Heart left ventricle (tissue), 16 donors: ENCODE results near the gene FAM240A. TPM values are rescaled to one million over a fixed set of nuclear protein-coding genes. Genes with fewer than 3 reads are reported as not detected.

Experiments used
- ATAC-seq, 4 donors: fragments of 200-7000 bp; cut with Tn5 transposase; one replicate each; pipeline ENCODE4 v1.9.1; 2020 to 2022; ENCODE audit warnings: moderate library complexity in 4 of 4, mild to moderate bottlenecking in 3 of 4, moderate number of reproducible peaks in 1 of 4
- DNase-seq, 5 donors: peaks; one replicate each; pipeline ENCODE4 v3.0.0-alpha.2; 2020
- H3K27ac ChIP-seq, 12 donors: fragments of 200-600 bp; sonication (generic) in 4 of 12; one replicate each; pipeline versions ENCODE4 v1.5.0 to v1.8.0; 2016 to 2022; ENCODE audit warnings: mild to moderate bottlenecking in 2 of 12
- H3K27me3 ChIP-seq, 9 donors: fragments of 200-600 bp; sonication (generic) in 2 of 9; one replicate each; pipeline versions ENCODE4 v1.5.1 to v1.8.0; 2016 to 2022; ENCODE audit warnings: mild to moderate bottlenecking in 3 of 9
- H3K36me3 ChIP-seq, 9 donors: fragments of 200-600 bp; sonication (generic) in 2 of 9; one replicate each; pipeline versions ENCODE4 v1.5.0 to v1.8.0; 2018 to 2022; ENCODE audit warnings: mild to moderate bottlenecking in 2 of 9
- H3K4me1 ChIP-seq, 12 donors: fragments of 200-600 bp; sonication (generic) in 4 of 12; one replicate each; pipeline versions ENCODE4 v1.5.0 to v1.8.0; 2016 to 2022; ENCODE audit warnings: mild to moderate bottlenecking in 3 of 12
- H3K4me3 ChIP-seq, 12 donors: fragments of 200-600 bp; sonication (generic) in 4 of 12; one replicate each; pipeline versions ENCODE4 v1.5.0 to v1.8.0; 2017 to 2022; ENCODE audit warnings: mild to moderate bottlenecking in 9 of 12, moderate library complexity in 4 of 12
- H3K9me3 ChIP-seq, 12 donors: fragments of 200-600 bp; sonication (generic) in 4 of 12; one replicate each; pipeline versions ENCODE4 v1.5.0 to v1.8.0; 2016 to 2022; ENCODE audit warnings: mild to moderate bottlenecking in 1 of 12
- CTCF ChIP-seq, 12 donors: fragments of 200-600 bp; sonication (generic) in 4 of 12; IDR thresholded peaks; one replicate each; pipeline versions ENCODE4 v1.5.0 to v1.8.0; 2018 to 2022; ENCODE audit warnings: antibody characterized with exemption in 12 of 12, mild to moderate bottlenecking in 5 of 12
- POLR2A ChIP-seq, 2 donors: fragments of 450-650 bp; IDR thresholded peaks; one replicate each; pipeline ENCODE4 v1.6.1; 2017; ENCODE audit warnings: antibody characterized with exemption in 2 of 2, mild to moderate bottlenecking in 2 of 2, moderate library complexity in 2 of 2
- WGBS, 4 donors: extraction: QIAGEN DNeasy Blood & Tissue Kit in 2 of 4; methylation state at CpG; one replicate each; pipeline versions ENCODE4 v1.1.5 to v1.1.7; 2013 to 2018; 5-methylcytosine and 5-hydroxymethylcytosine counted together
- intact Hi-C, 10 donors: fragments of 100-400 bp; cut with DNase I; formaldehyde crosslinking; loops; one replicate each; pipeline versions ENCODE4 v1.11.1 to v1.14.2; 2022
- polyA plus RNA-seq, 2 donors: library from polyadenylated mRNA; stranded (reverse); fragments of 200-250 nt; gene quantifications; one replicate each; pipeline ENCODE4 v1.2.3, GENCODE V29; 2013
- total RNA-seq, 9 donors: library from RNA; depleted of rRNA in 2 of 9; stranded (reverse); fragments of >200 nt in 2 of 9; fragmentation: NEBNext Ultra II Directional in 3 of 9; extraction: Animal tissue kit (Norgen Biotek cat#: 25700) in 3 of 9; gene quantifications; one replicate each; pipeline versions ENCODE4 v1.1.0 to v1.2.4, GENCODE V29; 2016 to 2023
- donor health status: ischemic (EF 13 %, LVEDD 7.1; RV severe dilation, severe dysfunction).
- donor health status: healthy with polysubstance abuse.
- donor health status: DM: no; HTN: yes; CAD: no.
- donor health status: DM: no; HTN: no; CAD: no.
- donor health status: ischemic (EF 25% LVEDD 6.9; RV normal size, moderate dysfunction).
- donor health status: ischemic (EF 25% LVEDD 5.7; RV mildly dilated, moderate dysfunction).
- donor health status: healthy.
- donor health status: DM: yes; HTN: yes; CAD: no.
- donor health status: ischemic (EF 35%, LVEDD 5.7; RV mildly dilated, moderate dysfunction).
- donor health status: nonischemic (EF 11% LVEDD 7.7; RV severe dilation, severe dysfunction).
- donor health status: DM: yes; HTN: yes; CAD: no.
- donor health status: PGD.
- donor health status: ischemic (EF 29% LVEDD 5.4; RV normal size, mild dysfunction).
- donor health status: nonischemic (EF 23%, LVEDD 6.1; RV moderate dilation, normal function).

The FAM240A gene
- total and polyA plus RNA-seq, 11 donors = not detected

DNA sequence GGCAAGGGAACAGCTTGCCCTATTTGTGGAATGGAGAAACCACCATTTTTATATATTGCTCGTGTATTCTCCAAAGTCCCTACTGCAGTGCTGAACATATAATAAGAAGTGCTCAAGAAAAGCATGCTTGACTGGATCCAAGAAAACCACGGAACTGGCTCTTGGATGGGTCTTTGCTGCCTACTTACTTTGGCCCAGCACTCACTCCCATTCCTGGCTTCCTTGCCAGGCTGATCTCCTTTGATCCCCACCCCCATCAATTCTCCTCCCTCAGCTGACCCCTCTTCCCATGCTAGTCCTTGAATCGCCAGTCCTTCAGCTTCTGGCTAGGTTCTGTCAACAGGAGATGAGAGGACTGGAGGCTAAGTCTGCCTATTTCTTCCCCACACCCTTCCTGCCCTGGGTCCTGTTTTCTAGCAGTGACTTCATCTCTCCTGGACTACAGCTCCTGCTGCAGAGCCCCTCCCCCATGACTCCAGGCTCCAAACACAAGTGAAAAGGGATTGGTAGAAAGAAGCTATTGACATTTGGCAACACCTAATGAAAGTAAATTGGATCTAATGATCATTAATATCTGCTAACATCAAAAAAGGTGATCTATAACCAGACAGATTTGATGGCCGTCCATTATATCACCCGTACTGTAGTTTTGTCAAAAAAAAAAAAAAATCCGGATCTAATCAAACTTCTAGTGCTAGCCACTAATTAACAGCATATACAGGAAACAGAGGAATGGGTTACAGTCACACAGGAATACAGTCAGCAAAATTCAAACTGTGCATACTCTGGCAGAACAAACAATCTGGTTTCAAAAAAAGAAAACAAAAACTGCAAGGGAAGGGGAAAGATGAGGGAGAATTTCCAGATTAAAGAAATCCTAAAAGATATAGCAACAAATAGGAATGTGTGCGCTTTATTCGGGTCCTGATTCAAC, 7.8 kb downstream of the FAM240A start:
- ATAC-seq (peak in 2 of 4 donors; percentile 34 to 37), DNase-seq (peak in 1 of 5 donors; percentile 30)
- H3K27ac ChIP-seq = no peak overlapping the region
- WGBS, 4 donors = 55 to 71% (median 59%) methylated on average over 8 of the region's 8 CpGs
- no peak overlapping the region for H3K4me3 ChIP-seq
- intact Hi-C loops = loop anchor here in 4 of 10 donors (5.0 to 10.0 kb wide), 3 partner anchors 38 to 135 kb away; a partner anchor contains a TSS
- no peaks in the 10 kb centered on the region for H3K9me3 ChIP-seq
- no peak for TF ChIP-seq POLR2A (IDR thresholded peaks at IDR 0.05)
- no peak for TF ChIP-seq CTCF (IDR thresholded peaks at IDR 0.05)
- H3K4me1 ChIP-seq = no peaks in the 10 kb centered on the region
- H3K36me3 ChIP-seq = no peaks in the 10 kb centered on the region
- peaks cover 0 to 9% (median 0%) of the 10 kb centered on the region in 9 donors for H3K27me3 ChIP-seq

DNA sequence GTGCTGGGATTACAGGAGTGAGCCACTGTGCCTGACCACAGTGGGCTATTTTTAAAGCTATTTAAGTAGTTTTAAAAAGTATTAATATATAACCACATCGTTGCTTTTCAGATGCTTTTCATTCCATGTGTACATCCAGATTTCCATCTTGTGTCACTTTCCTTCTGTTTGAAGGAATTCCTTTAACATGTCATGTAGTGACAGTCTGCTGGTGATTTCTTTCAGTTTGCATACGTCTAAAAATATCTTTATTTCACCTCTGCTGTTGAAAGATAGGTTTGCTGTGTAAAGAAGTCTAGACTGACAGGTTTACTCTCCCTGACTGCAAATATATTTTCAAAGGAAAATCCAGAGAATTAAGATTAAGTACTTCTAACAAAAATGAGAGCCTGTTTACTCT, 12.2 kb downstream of the FAM240A start:
- no peak for ATAC-seq
- no peak for DNase-seq
- Histone ChIP-seq H3K27ac (no peak overlapping the region), H3K4me3 (no peak overlapping the region), H3K36me3 (no peaks in the 10 kb centered on the region), H3K9me3 (no peaks in the 10 kb centered on the region), H3K27me3 (peaks cover 0 to 10% (median 0%) of the 10 kb centered on the region in 9 donors), H3K4me1 (peaks cover 0 to 9% (median under 1%) of the 10 kb centered on the region in 12 donors)
- WGBS, 4 donors = 29 to 44% (median 38%) methylated on average over 2 of the region's 2 CpGs
- intact Hi-C loops = loop anchor here in 4 of 10 donors (2.0 to 10.0 kb wide), 3 partner anchors 50 to 140 kb away; a partner anchor contains a TSS
- TF ChIP-seq POLR2A (IDR thresholded peaks at IDR 0.05) = no peak
- no peak for TF ChIP-seq CTCF (IDR thresholded peaks at IDR 0.05)

GRCh38 chr3:46624975-46625490, 12.7 kb downstream of the FAM240A start:
- Histone ChIP-seq H3K27ac (no peak overlapping the region), H3K36me3 (no peaks in the 10 kb centered on the region), H3K4me3 (no peak overlapping the region), H3K27me3 (peaks cover 0 to 10% (median 0%) of the 10 kb centered on the region in 9 donors), H3K4me1 (peaks cover 0 to 10% (median 5%) of the 10 kb centered on the region in 12 donors), H3K9me3 (no peaks in the 10 kb centered on the region)
- intact Hi-C loops = loop anchor here in 6 of 10 donors (2.0 to 10.0 kb wide), 6 partner anchors 50 to 140 kb away; partner anchors contain the start of gene LRRC2 (in 1 of the 6)
- TF ChIP-seq POLR2A (IDR thresholded peaks at IDR 0.05) = no peak
- no peak for TF ChIP-seq CTCF (IDR thresholded peaks at IDR 0.05)
- no peak for DNase-seq
- WGBS, 4 donors = 73 to 80% (median 77%) methylated on average over 3 of the region's 3 CpGs
- no peak for ATAC-seq

GRCh38 chr3:46626039-46626438, 13.7 kb downstream of the FAM240A start:
- Histone ChIP-seq H3K4me3 (no peak overlapping the region), H3K4me1 (peaks cover 0 to 15% (median 9%) of the 10 kb centered on the region in 12 donors), H3K9me3 (no peaks in the 10 kb centered on the region), H3K36me3 (no peaks in the 10 kb centered on the region), H3K27me3 (peaks cover 0 to 10% (median 0%) of the 10 kb centered on the region in 9 donors), H3K27ac (no peak overlapping the region)
- intact Hi-C loops = loop anchor here in 5 of 10 donors (5.0 to 10.0 kb wide), 5 partner anchors 51 to 141 kb away; partner anchors contain the start of gene LRRC2 (in 1 of the 5)
- DNase-seq (no peak), ATAC-seq (no peak)
- 90 to 98% (median 94%) methylated on average over 4 of the region's 4 CpGs for WGBS, 4 donors
- TF ChIP-seq POLR2A (IDR thresholded peaks at IDR 0.05) = no peak
- TF ChIP-seq CTCF (IDR thresholded peaks at IDR 0.05) = no peak
